IPS-18c (cell line): ENCODE results near the gene ACAA2.

Source experiments
- H3K4me3 ChIP-seq: 2 replicates; pipeline ENCODE4 v1.7.0; 2013; ENCODE audit warnings: low read depth, mild to moderate bottlenecking, low read length, moderate library complexity; ENCODE audit not compliant: insufficient read depth
- H3K9me3 ChIP-seq: one replicate; pipeline ENCODE4 v1.6.1; 2013; ENCODE audit warnings: mild to moderate bottlenecking, low read length, moderate library complexity; ENCODE audit not compliant: control insufficient read depth, insufficient read depth

ACAA2 gene

DNA sequence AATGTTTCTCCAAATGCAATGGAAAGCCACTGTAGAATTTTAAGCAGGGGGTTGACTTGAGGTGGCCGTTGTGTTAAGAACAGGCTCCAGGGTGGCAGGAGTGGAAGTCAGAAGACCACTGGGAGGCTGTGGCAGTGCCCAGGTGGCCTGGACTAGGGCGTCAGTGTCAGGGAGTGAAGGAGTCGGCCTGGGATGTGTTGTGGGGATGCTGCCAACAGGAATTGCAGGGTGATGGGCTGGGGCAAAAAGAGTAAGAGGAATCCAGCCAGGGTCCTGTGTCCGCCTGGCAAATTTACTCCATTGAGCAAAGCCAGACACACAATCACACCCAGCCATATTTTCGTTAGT is 55.1 kb downstream of the ACAA2 start:
- Histone ChIP-seq H3K4me3 (no peak overlapping the region), H3K9me3 (no peaks in the 10 kb centered on the region)

DNA sequence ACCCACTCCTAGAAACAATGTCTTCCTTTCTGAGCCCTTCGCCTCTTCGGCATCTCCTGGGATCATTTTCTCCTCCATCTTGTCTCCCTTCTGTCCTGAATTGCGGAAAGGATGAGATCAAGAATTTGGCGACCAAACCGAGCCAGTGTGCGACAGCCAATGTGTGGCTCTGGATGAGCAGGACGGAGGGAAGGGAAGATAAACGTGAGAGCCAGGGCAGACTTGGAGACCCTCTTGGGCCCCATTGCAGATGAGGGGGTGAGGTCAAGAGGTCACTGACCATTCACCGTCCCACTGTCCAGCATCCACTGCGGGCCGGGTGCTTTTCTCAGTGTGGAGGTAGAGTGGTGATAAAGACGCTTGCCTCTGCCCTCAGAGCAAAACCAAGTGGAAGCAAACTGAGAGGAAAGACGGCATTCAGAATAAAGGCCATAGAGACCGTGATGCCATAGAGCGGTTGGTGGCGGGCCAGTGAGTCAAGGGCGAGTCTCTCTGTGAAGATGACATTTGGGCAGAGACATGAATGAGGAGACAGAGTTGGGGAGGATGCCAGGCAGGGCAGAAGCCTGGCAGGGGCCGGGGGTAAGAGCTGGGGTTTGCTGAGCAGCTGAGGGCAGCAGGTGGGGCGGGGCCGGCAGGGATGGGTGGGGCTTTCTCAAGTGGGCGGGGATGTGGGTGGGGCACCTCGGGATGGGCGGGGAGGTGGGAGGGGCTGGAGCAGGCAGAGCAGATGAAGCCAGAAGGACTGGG is 55.6 kb downstream of the ACAA2 start:
- H3K9me3 ChIP-seq: no peaks in the 10 kb centered on the region
- no peak overlapping the region for H3K4me3 ChIP-seq

DNA sequence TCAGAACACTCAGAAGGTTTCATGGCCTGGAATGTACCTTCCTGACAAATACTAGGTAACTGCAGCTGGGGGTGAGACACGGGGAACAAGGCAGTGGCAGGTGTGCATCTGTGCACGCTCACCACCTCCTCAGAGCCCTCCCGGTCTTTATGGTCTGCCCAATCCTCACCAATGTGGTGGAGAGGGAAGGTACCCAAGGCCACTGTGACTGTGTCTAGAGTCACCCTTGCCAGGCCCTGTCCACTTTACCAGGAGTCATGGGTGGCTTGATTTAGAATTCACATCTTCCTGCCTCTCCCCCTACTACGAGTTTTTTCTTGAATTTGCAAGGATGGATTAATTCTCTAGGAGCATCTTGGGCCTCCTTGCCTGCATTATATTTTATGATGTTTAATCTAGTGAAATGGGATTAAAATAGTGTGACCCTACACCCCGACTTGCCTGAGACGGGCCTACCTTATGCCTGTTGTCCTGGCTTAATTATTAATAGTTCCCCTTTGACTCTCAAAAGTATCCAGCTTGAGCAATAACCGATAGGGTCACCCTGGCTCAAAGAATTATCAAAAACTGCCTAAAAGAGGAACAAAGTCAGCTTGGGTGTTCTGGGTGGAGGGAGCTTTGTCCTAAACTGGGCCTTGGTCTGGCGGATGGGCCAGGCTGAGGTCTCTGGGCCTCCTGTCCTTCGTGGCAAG is 56.5 kb downstream of the ACAA2 start:
- Histone ChIP-seq H3K9me3 (no peaks in the 10 kb centered on the region), H3K4me3 (no peak overlapping the region)

- H3K9me3 ChIP-seq: no peaks in the 10 kb centered on the region
- no peak overlapping the region for H3K4me3 ChIP-seq
Measured at GRCh38 chr18:49756135-49756534, 57.2 kb downstream of the ACAA2 start.

GRCh38 chr18:49755489-49755888 is 57.8 kb downstream of the ACAA2 start:
- no peaks in the 10 kb centered on the region for H3K9me3 ChIP-seq
- no peak overlapping the region for H3K4me3 ChIP-seq

DNA sequence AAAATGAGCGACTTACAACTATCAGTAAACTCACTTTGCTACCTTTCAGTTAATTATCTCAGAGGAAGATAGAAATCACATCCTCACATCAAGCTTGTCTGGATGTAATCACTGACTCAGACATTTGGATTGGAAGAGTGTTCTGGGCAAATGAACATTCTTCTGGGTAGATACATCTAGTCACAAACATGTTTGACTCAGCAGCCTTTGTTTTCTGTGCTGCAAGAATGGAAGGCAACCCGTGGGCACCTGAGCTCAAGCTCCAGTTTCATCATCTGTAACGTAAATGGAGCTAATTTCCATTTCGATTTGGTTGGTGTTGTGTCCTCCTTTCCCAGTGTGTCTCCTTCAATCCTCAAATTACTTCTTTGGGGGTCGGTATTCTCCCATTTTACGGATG is 58.5 kb downstream of the ACAA2 start:
- Histone ChIP-seq H3K9me3 (no peaks in the 10 kb centered on the region), H3K4me3 (no peak overlapping the region)

GRCh38 chr18:49753643-49754042 is 59.7 kb downstream of the ACAA2 start:
- Histone ChIP-seq H3K4me3 (no peak overlapping the region), H3K9me3 (no peaks in the 10 kb centered on the region)

DNA sequence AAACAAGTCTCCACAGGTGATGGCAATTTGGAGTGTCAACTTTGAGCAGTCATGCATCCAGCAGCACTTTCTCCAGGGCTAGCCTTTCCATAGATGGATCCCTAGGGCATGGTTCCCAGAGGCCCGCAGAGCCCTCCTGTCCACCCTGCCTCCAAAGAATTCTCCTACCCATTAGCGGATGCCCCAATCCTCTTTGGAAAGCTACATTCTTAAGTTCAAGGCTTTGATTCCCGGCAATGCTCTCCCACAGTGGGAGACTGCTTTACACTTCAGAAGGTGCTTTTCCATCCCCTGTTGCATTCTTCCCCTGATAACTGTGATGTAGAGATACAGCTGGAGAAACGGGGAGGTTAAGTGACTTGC is 61.3 kb downstream of the ACAA2 start:
- no peaks in the 10 kb centered on the region for H3K9me3 ChIP-seq

GRCh38 chr18:49751427-49752094 is 61.8 kb downstream of the ACAA2 start:
- Histone ChIP-seq H3K9me3 (no peaks in the 10 kb centered on the region), H3K4me3 (no peak overlapping the region)

More for the DNA sequence above, 61.3 kb downstream of the ACAA2 start:
- H3K4me3 ChIP-seq: no peak overlapping the region

DNA sequence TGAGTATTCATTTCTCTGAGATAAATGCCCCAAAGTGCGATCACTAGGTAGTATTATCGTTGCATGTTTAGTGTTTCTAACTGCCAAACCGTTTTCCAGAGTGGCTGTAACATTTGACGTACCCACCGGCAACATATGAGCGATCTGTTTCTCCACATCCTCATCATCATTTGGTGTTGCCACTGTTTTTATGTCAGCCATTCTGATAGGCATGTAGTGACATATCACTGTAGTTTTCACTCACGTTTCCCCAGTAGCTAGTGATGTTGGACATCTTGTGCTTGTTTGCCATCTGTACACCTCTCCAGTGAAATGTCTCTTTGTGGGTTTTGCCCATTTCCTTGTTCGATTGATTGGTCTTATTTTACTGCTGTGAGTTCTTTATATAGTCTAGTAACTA is 63.8 kb downstream of the ACAA2 start:
- no peaks in the 10 kb centered on the region for H3K9me3 ChIP-seq
- no peak overlapping the region for H3K4me3 ChIP-seq

- no peak overlapping the region for H3K4me3 ChIP-seq
- no peaks in the 10 kb centered on the region for H3K9me3 ChIP-seq
Measured at GRCh38 chr18:49747876-49748275, 65.5 kb downstream of the ACAA2 start.

DNA sequence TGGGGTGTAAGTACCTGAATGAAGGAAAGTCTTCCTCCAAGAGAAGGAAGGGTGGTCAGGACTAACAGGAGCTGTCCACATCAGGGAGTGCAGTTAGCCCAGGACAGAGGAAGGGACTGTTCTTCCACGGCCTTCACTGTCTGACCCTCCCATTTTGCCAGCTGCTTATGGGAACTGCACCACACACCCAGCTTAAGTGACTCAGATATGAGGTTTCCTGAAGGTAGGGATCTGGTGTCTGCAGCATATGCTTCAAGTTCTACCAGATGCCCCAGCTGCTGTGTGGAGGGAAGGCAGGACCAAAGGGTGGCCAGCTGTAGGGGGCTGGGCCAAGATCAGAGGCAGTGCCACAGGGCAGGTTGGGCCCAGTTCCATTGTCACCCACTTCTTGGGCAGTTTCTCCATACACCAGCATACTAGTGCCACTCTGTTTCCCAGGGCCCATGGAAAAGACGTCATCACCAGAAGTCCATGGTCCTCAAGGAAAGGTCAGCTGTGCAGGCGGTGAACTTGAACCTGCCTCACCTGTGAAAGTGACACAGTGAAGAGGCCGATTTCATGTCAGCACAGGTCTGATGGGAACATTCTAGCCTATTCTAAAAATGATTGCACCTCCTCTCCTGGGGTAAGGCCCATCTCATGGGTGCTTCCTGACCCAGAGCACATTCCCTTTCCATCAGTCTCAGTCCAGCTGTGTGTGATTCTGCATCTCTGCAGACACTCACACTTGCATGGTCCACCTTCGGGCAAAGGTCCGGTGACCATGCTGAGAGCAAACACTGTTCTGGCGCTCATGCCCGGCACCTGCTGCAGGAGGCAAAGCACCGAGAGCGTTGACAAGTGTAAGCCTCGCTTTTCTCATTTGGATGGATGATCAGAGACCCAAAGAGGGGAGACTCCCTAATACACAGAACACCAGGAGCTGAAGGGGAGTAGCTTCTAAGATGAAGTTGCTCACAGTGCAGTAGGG is 68.0 kb downstream of the ACAA2 start:
- H3K4me3 ChIP-seq: no peak overlapping the region
- no peaks in the 10 kb centered on the region for H3K9me3 ChIP-seq

DNA sequence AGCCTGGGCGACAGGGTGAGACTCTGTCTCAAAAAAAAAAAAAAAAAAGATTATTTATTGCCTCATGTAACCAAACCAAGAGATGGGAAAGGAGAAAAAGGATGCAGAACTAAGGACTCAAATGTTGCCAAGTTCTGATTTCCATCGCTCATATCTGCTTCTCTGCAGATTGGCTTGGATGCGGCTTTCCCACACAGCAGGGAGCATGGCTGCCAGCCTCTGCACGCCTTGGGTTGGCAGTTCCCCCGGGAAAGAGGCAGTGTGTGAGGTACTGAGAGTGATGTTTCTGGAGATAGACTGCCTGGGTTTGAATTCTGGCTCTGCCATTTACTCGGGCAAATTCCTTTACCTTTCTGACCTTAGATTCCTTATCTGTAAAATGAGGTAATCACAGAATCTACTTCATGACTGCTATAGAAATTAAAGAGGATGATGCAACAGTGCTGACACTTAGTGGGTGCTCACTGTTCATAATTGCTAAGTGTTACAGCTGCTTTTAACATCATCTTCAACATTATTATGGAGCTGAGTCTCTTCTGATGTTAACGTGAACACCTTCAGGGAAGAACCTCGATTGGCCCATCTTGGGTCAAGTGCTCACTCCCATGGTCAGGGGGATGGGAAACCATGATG is 68.8 kb downstream of the ACAA2 start:
- no peaks in the 10 kb centered on the region for H3K9me3 ChIP-seq
- H3K4me3 ChIP-seq: no peak overlapping the region

- H3K4me3 ChIP-seq: no peak overlapping the region
- H3K9me3 ChIP-seq: no peaks in the 10 kb centered on the region
Measured at GRCh38 chr18:49743117-49743567, 70.2 kb downstream of the ACAA2 start.

- Histone ChIP-seq H3K4me3 (no peak overlapping the region), H3K9me3 (no peaks in the 10 kb centered on the region)
Measured at GRCh38 chr18:49742316-49743116, 70.8 kb downstream of the ACAA2 start.

DNA sequence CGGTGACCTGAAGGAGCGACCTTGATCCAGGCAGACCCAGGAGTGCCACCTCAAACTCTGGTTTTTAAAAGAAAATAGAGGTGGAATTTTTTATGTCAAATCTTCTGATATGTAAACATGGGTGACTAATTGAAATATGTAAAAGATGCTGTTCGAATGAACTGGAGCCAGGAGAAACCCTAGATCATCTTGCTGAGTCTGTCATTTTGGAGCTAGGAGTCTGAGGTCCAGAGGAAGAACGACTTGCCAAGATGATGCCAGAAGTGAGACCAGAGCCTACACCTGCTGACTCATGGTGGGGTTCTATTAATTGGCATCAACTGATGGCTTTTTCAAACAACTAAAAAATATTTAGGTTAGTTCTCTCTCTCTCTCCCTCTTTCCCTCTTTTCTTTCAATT is 74.1 kb downstream of the ACAA2 start:
- no peaks in the 10 kb centered on the region for H3K9me3 ChIP-seq

More for the DNA sequence above, 74.1 kb downstream of the ACAA2 start:
- no peak overlapping the region for H3K4me3 ChIP-seq
